Medulla oblongata (tissue), 1 donor: ENCODE measurements around the gene COA7.
"Not testable (repeated sequence)": the region's sequence is repeated elsewhere in the genome, so short reads cannot be mapped to it uniquely, and the experiment has no call there.

Experiments used
- DNase-seq: peaks from one replicate; pipeline ENCODE4 v3.0.0-alpha.2; 2015; ENCODE audit errors: extremely low spot score

Gene COA7

GRCh38 chr1:52706136-52706670, 8.1 kb upstream of the COA7 start:
- no peak for DNase-seq

GRCh38 chr1:52702886-52703787, 5.0 kb upstream of the COA7 start:
- DNase-seq = peak; percentile 98

- DNase-seq = no peak
Observed at GRCh38 chr1:52695627-52696026, 2.5 kb downstream of the COA7 start.

- DNase-seq = no peak
Observed at GRCh38 chr1:52693843-52694242, 4.3 kb downstream of the COA7 start.

- not testable (repeated sequence) for DNase-seq
Observed at GRCh38 chr1:52693351-52693750, 4.8 kb downstream of the COA7 start.

GRCh38 chr1:52692697-52693096, 5.5 kb downstream of the COA7 start:
- no peak for DNase-seq

GRCh38 chr1:52691821-52692220, 6.3 kb downstream of the COA7 start:
- no peak for DNase-seq

GRCh38 chr1:52686830-52687229, 11.3 kb downstream of the COA7 start:
- no peak for DNase-seq

GRCh38 chr1:52686261-52686751, 11.8 kb downstream of the COA7 start:
- DNase-seq = peak; percentile 78

GRCh38 chr1:52684545-52684944, 13.6 kb downstream of the COA7 start:
- DNase-seq = no peak

- DNase-seq = no peak
Observed at GRCh38 chr1:52683367-52683940, 14.7 kb downstream of the COA7 start.

GRCh38 chr1:52681136-52681535, 17.0 kb downstream of the COA7 start:
- DNase-seq = no peak

- DNase-seq = no peak
Observed at GRCh38 chr1:52680353-52680752, 17.8 kb downstream of the COA7 start.

- no peak for DNase-seq
Observed at GRCh38 chr1:52679498-52679897, 18.6 kb downstream of the COA7 start.

- DNase-seq = no peak
Observed at GRCh38 chr1:52679048-52679447, 19.1 kb downstream of the COA7 start.

GRCh38 chr1:52677076-52677806, 20.9 kb downstream of the COA7 start:
- DNase-seq = peak; percentile 53

- peak; percentile 70 for DNase-seq
Observed at GRCh38 chr1:52676249-52676903, 21.8 kb downstream of the COA7 start.

GRCh38 chr1:52674497-52675384, 23.4 kb downstream of the COA7 start:
- DNase-seq = no peak

- DNase-seq = no peak
Observed at GRCh38 chr1:52673513-52673912, 24.6 kb downstream of the COA7 start.

GRCh38 chr1:52672946-52673345, 25.2 kb downstream of the COA7 start:
- DNase-seq = peak; percentile 48

- no peak for DNase-seq
Observed at GRCh38 chr1:52670604-52671003, 27.5 kb downstream of the COA7 start.
